ENCODE measurements around the gene LAMA2. TPM values are rescaled to one million over a fixed set of nuclear protein-coding genes. Genes with fewer than 3 reads are reported as not detected.
"Not testable (repeated sequence)": the region's sequence is repeated elsewhere in the genome, so short reads cannot be mapped to it uniquely, and the experiment has no call there.

Gene LAMA2
- polyA plus RNA-seq, 3 donors, result 33.6 to 44.4 (median 39.6) TPM

DNA sequence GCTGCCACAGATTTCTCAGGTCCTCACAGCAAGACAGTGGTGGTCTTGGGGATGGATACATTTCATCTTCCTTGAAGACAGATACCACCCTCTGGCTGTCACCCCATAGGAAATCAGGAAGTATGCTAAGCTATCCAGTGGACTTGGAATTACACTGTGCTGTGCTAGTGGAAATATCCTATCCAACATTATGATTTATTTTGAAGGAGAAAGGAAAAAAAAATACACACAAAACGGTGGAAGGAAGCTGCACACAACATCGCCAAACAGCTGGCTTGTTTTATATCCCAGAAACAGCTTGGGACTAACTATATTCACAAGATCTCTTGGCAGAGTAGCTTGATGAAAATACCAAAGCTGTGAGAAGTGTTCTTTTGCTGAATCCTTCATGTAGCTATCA lies 257.6 kb downstream of the LAMA2 start:
- DNase-seq (ENCODE audit: extremely low read depth in 1 of 11, low read depth in 9 of 11, low spot score in 4 of 11), result peak; percentile 12 to 62 (median 31)

DNA sequence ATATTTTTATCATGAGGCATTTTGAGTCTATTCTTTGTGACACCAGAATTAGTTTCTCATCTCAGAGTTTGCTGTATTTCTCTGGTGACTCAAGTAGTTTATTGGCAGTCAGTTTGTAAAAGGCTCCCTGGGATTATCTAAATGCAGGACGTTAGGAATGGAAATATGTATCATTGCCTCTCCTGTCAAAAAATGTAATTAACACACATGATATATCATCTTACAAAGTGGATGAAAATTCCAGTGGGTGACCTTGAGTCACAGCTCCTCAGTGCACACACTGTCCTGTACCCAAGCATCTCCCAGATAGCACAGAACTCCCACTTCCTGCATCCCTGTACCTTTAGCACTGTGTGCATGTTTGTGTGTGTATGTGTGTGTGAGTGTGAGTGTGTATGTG lies 258.6 kb downstream of the LAMA2 start:
- DNase-seq (ENCODE audit: extremely low read depth in 1 of 11, low read depth in 9 of 11, low spot score in 4 of 11), result no peak

DNA sequence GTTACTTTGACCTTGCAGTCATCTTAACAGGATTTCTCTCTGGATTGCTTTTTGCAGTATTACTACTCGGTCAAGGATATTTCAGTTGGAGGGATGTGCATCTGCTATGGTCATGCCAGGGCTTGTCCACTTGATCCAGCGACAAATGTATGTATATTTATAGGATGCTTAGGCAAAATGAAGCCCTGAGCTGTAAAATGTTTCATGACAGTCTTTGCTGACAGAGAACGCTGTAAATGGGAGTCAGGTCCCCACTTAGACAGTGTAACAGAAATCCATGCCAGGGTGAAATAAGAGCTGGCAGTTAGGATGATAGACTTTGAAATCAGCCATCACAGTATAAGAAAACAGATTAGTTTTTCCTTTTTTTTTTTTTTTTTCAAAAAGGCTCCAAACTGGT lies 264.0 kb downstream of the LAMA2 start:
- no peak for DNase-seq (ENCODE audit: extremely low read depth in 1 of 11, low read depth in 9 of 11, low spot score in 4 of 11)

- DNase-seq (ENCODE audit: extremely low read depth in 1 of 11, low read depth in 9 of 11, low spot score in 4 of 11), result no peak
These were observed 267.6 kb downstream of the LAMA2 start for GRCh38 chr6:129150507-129150906.

DNA sequence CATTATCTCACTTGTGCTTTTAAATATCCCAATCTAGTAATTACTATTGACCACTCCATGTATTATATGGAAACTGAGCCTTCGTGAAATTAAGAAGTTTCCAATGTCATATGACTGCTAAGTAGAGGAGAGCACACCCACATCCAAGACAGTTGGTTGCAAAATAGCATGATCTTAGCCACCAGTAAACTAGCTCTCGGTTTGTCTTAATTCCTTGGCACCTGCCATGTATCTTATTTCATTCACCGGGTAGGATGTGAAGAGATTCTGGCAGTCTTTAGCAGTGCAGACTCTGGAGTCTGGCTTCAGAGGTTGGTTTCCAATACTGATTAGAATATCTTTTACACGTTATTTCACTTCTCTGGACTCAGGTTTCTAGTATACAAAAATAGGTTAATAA lies 270.3 kb downstream of the LAMA2 start:
- no peak for DNase-seq (ENCODE audit: extremely low read depth in 1 of 11, low read depth in 9 of 11, low spot score in 4 of 11)

DNA sequence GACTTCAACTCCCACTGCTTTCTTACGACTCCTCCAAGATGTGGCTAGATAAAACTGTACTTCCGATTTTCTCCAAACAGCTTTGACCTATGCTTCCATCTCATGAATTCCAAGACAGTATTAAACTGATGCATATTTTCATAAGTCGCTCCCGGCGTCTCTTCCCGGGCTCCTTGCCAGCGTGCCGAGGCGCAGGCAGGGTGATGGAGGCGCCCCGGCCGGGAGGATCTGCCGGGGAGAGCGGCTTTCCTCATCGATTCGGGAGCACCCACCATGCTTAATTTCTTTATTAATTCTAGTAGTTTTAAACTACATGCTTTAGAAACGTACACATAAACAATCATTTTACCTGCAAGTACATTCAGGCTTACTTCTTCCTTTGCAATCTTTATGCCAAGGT lies 276.3 kb downstream of the LAMA2 start:
- not testable (repeated sequence) for DNase-seq (ENCODE audit: extremely low read depth in 1 of 11, low read depth in 9 of 11, low spot score in 4 of 11)

GRCh38 chr6:129162605-129163004 lies 279.7 kb downstream of the LAMA2 start:
- DNase-seq (ENCODE audit: extremely low read depth in 1 of 11, low read depth in 9 of 11, low spot score in 4 of 11), result no peak

DNA sequence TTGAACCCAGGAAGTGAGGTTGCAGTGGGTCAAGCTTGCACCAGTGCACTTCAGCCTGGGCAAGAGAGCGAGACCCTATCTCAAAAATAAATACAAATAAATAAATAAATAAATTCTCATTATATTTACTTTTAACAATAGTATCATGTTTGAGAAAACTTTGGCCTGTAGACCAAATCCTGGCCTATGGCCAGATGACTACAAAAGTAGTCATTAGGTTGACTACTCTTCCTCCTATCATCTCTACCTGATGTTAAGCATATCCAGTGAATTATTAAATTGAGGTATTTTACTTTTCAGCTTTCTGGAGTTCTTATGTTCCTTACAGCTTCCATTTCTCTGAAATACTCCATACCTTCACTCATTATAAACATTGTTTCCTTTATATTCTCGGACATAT lies 280.6 kb downstream of the LAMA2 start:
- DNase-seq (ENCODE audit: extremely low read depth in 1 of 11, low read depth in 9 of 11, low spot score in 4 of 11), result no peak

GRCh38 chr6:129164032-129164431 lies 281.1 kb downstream of the LAMA2 start:
- DNase-seq (ENCODE audit: extremely low read depth in 1 of 11, low read depth in 9 of 11, low spot score in 4 of 11), result no peak

DNA sequence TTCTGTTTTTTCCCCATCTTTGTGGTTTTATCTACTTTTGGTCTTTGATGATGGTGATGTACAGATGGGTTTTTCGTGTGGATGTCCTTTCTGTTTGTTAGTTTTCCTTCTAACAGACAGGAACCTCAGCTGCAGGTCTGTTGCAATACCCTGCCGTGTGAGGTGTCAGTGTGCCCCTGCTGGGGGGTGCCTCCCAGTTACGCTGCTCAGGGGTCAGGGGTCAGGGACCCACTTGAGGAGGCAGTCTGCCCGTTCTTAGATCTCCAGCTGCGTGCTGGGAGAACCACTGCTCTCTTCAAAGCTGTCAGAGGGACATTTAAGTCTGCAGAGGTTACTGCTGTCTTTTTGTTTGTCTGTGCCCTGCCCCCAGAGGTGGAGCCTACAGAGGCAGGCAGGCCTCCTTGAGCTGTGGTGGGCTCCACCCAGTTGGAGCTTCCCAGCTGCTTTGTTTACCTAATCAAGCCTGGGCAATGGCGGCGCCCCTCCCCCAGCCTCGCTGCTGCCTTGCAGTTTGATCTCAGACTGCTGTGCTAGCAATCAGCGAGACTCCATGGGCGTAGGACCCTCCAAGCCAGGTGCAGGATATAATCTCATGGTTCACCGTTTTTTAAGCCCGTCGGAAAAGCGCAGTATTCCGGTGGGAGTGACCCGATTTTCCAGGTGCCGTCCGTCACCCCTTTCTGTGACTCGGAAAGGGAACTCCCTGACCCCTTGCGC lies 289.5 kb downstream of the LAMA2 start:
- not testable (repeated sequence) for DNase-seq (ENCODE audit: extremely low read depth in 1 of 11, low read depth in 9 of 11, low spot score in 4 of 11)

GRCh38 chr6:129175066-129175465 lies 292.1 kb downstream of the LAMA2 start:
- no peak for DNase-seq (ENCODE audit: extremely low read depth in 1 of 11, low read depth in 9 of 11, low spot score in 4 of 11)

DNA sequence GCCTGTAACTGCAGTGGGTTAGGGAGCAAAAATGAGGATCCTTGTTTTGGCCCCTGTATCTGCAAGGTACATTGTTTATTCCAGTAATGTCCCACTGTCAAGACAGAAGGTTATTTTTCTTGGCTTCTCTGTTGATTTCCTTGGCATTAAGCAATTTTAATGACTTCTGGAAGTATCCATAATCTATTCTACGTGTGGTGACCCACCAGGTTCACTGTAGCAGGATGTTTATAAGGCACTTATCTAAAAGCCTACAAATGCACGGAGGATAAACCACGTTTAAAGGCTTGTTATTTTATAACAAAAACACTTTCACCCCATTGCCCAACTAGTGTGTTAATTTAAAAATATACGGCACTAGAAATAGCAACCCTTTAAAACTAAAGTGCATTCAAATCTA lies 294.9 kb downstream of the LAMA2 start:
- no peak for DNase-seq (ENCODE audit: extremely low read depth in 1 of 11, low read depth in 9 of 11, low spot score in 4 of 11)

- no peak for DNase-seq (ENCODE audit: extremely low read depth in 1 of 11, low read depth in 9 of 11, low spot score in 4 of 11)
These were observed 296.3 kb downstream of the LAMA2 start for GRCh38 chr6:129179283-129179682.

DNA sequence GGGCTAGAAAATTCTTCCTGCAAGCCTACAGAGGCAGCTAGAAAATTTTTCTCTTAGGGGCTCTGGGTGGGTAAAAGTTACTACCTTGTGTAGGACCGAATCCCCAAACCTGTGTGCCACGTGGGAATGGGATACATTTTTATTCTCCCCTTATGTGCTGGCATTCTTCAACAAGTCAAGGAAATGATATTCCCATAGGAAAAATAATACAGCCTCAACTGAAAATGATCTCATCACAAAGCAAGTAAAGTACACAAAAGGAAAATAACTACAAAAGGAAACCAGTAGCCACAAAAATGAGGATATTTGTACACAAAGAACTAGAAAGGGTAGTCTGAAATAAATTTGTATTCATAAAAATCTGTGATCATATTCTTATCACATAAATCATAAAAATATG lies 298.1 kb downstream of the LAMA2 start:
- DNase-seq (ENCODE audit: extremely low read depth in 1 of 11, low read depth in 9 of 11, low spot score in 4 of 11), result no peak

GRCh38 chr6:129183187-129183591 lies 300.3 kb downstream of the LAMA2 start:
- DNase-seq (ENCODE audit: extremely low read depth in 1 of 11, low read depth in 9 of 11, low spot score in 4 of 11), result no peak

DNA sequence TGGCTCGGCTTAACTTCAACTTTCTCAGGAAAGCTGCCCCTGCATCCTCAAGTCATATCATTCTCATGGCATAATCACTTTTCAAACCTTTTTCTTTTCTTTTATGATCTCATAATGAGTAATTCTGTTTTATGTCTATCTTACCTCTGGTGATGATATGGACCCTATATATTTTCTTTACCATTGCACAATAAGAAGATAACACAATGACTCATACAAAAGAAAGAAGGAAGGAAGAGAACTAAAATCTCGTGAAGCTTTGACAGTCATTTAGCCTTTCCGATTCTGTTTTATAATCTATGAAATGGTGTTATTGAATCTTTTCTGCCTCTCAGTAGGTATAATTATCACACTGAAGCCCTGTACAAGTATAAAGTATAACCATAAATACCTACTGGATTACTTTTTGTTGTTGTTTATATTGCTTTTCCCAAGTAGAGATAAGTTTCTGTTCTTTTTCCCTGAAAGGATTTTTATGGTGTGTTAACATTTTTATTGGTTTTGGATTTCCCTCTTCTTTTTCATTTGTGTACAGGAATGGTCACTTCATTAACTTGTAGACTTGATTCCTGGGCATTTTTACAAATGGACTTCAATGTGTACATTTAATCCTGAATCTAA lies 300.9 kb downstream of the LAMA2 start:
- DNase-seq (ENCODE audit: extremely low read depth in 1 of 11, low read depth in 9 of 11, low spot score in 4 of 11), result no peak

GRCh38 chr6:129184324-129184723 lies 301.4 kb downstream of the LAMA2 start:
- DNase-seq (ENCODE audit: extremely low read depth in 1 of 11, low read depth in 9 of 11, low spot score in 4 of 11), result no peak

GRCh38 chr6:129184808-129185366 lies 301.9 kb downstream of the LAMA2 start:
- no peak for DNase-seq (ENCODE audit: extremely low read depth in 1 of 11, low read depth in 9 of 11, low spot score in 4 of 11)

DNA sequence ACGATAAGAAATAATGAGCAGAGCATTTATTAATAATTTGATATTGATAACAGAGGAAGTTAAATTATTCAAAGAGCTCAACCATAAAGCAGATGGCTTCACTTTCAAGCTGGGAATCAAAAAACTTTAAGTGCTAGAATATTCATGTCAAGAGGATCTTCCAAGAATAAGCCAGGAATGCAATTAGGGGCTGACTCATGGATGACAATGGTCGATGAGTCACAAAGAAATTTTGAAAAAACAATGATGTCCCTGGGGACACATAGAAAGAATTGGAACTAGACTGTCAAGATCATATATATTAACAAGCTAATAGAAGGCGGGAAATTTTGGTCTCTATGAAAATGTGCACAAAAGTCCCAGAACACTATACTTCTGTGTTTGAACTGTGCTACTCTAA lies 304.1 kb downstream of the LAMA2 start:
- DNase-seq (ENCODE audit: extremely low read depth in 1 of 11, low read depth in 9 of 11, low spot score in 4 of 11), result no peak

DNA sequence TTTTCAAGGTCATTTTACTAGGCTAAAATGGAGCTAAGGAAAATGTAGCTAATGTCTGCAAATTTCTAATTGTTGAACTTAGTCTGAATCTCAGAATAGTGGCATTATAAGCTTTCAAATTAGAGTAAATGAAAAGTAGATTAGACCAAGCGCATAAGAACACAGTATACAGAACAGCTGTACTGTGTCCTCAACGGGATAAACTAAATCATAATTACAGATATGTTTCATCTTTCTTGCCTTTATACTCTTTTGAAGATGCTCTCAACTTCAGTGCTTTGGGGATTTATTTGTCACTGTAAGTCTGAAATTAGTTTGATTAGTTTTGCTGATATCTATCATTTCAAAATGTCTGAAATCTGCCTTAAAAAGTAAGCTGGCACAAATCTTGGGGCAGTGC lies 305.4 kb downstream of the LAMA2 start:
- DNase-seq (ENCODE audit: extremely low read depth in 1 of 11, low read depth in 9 of 11, low spot score in 4 of 11), result no peak

DNA sequence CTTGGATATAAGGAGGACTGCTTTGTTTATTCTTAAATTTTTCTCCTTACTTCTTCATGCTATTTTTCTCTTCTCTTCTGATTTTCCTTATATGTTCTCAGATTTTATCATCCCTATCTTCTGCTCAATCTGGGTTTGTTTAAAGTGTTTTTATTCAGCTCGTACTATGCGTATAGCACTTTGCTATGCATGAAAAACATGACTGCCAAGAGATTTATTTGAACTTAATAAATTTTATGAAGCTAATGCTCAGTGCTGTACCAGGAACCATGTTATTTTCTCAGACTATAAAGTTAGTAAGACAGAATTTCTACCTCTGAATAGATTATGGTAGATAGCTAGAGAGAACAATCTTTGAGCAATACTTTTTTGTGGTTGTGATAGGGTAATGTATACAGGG lies 305.9 kb downstream of the LAMA2 start:
- no peak for DNase-seq (ENCODE audit: extremely low read depth in 1 of 11, low read depth in 9 of 11, low spot score in 4 of 11)
